GM18507 (cell line): Measurements from ENCODE around the gene MPZL1.

Experiments used
- DNase-seq: peaks from one replicate; pipeline ENCODE4 v3.0.0; 2011; ENCODE audit warnings: low read depth; ENCODE audit not compliant: insufficient read length; ENCODE audit errors: extremely low spot score
- FAIRE-seq: peaks from 2 replicates; lab custom pipeline; 2011; peaks lifted over from hg19 to GRCh38; lab: Jason Lieb, UNC

MPZL1 gene

DNA sequence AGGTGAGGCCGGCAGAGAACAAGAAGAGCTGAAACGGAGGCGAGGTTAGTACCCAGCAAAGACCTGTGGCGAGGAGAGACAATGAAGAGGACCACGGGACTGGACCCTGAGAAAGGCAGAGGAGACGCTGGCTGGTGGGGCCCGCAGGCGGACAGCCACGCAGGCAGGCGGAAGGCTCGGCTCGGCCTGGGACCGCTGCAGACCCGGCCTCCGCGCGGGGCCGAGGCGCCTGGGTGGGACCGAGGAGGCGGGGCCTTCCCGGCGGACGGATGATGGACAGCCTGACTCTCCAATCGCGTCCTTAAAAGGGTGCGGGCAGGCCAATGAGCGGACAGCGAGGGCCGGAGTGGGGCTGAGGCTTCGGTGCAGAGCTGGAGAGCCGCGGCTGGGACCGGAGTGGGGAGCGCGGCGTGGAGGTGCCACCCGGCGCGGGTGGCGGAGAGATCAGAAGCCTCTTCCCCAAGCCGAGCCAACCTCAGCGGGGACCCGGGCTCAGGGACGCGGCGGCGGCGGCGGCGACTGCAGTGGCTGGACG is at the start of gene MPZL1:
Gene MPZL1 (plus strand): TSS at position 366 of the 535 bp plus-strand sequence. CDS start 170 bp downstream, outside the sequence.
- DNase-seq (peak; percentile 93), FAIRE-seq (peak; percentile 90)

DNA sequence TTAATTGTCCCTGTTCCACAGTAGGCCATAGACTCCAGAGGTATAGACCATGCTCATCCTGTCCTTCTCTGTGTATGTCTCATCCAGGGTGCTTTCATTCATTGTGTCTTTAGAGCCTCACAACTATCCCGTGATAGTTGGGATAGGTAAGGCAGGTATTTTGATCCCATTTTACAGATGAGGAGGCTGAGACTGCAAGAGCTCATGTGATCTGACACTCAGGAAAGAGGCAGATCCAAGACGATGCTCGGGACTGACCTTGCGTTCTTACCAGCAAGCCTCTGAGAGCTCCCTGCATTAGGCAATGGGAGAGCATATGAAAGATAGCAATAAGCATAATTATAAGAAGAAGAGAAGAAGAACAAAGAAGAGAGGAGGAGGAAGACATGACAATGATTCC is 49.0 kb upstream of the MPZL1 start:
- FAIRE-seq: no peak
- no peak for DNase-seq

DNA sequence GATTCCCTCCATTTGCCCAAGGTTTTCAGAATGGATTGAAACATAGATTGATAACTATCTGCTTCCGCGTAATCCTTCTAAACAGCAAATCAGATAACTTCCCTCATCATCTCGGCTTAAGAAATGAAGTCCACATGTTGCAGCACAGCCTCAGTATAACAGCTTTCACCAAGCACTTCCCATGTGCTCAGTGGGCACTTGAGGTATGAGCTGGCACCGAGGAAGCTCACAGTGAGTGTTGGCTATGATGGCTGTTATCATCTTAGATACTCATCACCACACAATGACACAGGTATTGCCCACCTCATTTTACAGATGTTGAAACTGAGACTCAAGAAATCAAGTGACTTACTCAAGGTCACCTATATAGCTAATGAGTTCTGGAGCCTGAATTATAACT is 48.5 kb upstream of the MPZL1 start:
- DNase-seq: no peak
- no peak for FAIRE-seq

DNA sequence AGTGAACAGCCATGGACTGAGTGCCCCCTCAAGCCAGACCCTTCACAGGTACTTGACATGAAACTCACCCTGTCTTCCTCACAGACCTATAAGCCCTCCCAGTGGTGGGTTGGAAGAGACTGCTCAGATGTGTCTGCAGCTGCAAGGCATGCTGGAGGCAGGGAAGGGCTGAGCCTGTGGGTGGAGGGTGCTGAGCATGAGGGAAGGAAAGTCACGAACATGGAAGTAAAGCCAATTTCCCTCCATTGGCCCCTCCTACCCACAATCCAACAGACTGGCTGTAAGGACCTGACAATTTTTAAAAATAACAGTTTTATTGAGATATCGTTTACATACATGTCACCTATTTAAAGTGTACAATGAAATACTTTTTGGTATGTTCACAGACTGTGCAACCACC is 47.6 kb upstream of the MPZL1 start:
- no peak for DNase-seq
- no peak for FAIRE-seq

DNA sequence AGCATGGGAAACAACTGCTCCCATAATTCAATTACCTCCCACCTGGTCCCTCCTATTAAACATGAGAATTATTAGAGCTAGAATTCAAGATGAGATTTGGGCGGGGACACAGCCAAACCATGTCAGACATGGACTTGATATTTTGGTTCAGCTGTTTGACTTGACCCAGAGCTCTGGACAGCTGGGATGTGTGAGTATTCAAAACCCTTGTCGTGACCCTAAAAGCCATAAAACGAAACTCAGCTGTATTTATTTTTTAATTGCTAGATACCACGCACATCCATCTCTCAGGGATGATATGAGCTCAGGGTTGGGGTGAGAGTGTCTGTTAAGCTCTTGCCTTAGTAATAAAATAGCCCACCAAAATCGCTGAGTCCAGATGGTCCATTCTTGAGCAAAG is 46.3 kb upstream of the MPZL1 start:
- FAIRE-seq (no peak), DNase-seq (no peak)

DNA sequence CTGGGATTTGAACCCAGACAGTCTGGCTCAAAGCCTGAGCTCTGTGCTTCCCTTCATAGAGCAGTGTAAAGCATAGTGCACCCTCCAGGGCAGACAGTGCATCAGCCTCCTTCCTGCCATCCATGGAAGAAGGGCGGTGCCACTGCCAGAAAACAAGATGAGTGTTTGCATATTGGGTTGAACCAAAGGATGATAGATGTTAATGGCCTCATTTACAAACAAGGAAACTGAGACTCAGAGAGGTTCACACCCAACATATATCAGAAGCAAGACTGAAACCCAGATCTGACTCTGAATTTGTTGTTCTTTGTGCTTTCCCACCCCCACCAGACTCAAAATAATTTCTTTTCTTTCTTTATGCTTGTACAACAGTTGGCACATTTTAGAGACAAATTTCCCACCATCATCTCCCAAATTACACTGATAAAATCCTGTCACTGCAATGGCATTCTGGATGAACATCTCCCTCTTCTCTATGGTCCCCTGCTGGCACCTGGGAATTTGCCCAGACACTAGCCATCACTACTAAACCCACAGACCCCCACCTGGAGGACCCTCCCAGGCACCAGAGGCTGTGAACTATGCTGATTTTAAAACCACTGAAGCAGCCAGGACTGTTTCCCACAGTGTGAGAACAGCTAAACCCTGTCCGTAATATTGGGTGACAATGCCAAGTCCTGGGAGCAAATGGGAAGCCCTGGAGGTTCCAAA is 45.4 kb upstream of the MPZL1 start:
- no peak for DNase-seq
- peak; percentile 81 for FAIRE-seq

DNA sequence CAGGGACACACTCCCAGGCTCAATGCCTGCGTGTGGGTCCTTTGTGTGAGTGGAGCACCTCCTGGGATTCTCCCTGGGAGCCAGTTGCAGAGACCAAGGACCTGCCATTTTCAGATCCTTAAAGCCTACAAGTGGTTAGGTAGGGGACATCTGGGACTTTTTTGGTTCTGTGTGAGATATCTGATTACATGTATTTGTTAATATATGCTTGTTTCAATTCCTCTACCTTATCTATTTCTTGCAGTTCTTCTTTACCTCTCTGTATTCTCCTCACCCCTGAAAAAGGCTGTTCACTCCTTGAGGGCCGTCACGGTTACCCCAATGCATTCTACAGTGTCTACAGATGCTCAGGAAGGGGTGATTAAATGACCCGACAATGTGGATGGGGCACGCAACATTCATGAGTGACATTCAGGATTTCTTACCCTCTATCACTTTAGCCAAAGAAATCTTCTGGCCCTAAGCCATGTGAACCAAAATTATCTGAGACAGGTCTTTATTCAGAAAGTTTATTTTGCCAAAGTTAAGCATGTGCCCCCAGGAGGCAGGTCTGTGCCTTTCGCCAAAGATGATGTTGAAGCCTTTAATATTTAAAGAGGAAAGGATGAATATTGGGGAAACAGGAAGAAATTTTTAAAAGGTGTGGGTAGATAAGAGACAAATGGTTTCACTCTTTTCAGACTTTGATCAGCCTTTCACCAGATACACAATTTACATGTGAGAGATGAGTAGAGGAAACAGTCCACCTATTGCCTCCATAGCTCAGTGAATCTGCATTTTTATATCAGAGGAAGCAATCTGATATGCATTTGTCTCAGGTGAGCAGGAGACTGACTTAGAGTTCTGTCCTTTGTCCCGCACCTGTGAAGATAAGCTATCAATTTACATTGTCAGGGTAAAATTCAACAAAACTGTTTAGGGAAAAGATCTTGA is 44.6 kb upstream of the MPZL1 start:
- FAIRE-seq: peak; percentile 51
- DNase-seq: no peak

DNA sequence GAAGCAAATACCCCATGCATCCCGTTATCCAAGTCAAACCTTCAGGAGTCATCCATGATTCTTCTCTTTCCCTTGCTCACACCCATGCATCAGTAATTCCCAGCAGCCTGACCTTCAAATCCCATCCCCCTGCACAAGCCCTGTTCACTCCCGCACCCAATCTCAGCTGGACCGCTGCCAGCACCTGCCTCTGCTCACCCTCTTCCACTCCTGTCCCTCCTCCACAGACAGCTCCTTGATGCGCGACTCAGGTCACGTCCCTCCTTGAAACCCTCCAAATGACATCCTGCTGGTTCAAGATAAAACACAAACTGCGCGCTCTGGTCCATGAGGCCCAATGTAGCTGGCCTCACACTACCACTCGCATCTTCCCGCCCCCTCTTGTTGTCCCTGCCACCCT is 43.4 kb upstream of the MPZL1 start:
- FAIRE-seq (no peak), DNase-seq (no peak)

DNA sequence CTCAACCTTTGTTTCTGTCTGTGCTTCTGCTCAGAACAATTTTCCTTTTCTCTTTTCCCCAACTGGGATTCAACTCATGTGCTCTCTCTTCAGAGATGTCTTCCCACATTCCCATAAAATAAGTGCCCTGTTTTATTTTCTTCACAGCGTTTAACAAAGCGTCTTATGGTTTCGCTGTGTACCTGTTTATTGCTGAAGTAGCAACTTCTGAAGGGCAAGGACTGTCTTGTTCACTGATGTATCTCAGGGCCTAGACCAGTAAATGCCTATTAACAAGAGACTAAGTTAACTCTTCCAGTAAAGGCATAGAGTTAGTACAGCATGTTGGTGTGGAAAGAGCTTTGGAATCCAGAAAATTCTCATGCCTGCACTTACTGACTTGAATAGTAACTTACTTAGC is 42.9 kb upstream of the MPZL1 start:
- no peak for FAIRE-seq
- DNase-seq: no peak

DNA sequence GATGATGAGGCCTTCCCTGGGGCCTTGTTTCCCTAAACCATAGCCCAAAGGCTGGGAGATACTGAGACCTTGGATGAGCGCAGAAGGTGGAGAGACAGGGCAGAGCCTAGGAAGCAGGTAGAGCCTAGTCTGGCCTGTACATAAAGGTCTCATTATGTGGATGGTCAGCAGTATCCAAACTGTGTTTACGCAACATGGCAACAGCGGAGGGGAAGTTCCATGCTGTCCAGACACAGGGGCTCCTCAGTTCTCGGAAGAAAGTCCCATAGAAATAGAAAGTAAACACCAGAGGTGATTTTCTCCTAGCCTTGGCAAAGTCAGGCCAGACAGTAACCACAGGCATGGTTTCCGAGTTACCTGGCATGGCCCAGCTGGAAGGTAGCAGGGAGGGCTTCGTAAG is 42.1 kb upstream of the MPZL1 start:
- DNase-seq: no peak
- no peak for FAIRE-seq

DNA sequence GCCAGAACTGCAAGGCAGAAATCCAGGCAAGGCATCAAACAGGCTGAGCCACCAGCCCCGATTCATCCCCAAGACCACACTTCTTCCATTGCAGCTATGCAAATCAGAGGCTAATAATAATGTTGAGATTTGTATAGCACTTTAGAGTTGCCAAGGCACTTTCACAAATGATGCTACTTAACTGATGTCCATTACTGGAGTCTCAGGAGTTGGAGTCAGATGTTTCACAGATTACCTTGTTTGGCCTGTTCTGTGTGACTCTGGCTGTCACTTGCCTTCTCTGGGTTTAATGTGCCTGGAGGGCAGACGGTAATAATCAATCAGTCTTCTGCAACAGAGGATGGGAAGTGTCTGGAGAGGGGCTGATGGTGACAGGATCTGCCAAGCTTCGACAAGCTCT is 40.8 kb upstream of the MPZL1 start:
- no peak for DNase-seq
- FAIRE-seq: no peak

DNA sequence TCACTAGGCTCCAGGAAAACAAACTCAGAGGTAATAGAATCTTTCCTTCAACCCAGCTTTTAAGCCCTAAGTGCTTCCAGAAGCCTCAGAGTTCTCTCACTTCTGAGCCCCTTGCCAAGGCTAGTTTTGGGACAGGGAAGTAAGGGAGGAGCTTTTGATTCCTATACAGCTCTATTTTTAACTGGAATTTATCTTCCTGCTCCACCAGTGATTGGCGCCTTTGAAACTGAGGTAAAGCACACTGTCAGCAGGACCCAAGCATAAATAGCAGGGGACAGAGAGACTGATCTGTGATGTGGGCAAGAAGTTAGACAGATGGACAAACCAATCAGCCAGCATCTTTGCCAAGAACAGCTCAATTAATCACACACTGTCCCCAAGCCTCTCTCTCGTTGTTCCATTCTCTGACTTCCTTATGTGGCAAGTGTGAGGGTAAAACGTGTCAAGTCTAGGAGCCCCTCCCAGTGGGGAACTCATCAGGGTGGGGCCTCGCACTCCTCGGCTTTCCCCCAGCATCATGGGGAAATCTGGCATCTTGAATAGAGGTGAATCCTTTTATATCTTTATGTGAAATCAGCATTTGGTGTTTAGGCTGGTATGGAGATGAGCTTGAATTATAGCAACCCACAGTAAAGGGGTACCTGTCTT is 40.2 kb upstream of the MPZL1 start:
- no peak for FAIRE-seq
- no peak for DNase-seq

DNA sequence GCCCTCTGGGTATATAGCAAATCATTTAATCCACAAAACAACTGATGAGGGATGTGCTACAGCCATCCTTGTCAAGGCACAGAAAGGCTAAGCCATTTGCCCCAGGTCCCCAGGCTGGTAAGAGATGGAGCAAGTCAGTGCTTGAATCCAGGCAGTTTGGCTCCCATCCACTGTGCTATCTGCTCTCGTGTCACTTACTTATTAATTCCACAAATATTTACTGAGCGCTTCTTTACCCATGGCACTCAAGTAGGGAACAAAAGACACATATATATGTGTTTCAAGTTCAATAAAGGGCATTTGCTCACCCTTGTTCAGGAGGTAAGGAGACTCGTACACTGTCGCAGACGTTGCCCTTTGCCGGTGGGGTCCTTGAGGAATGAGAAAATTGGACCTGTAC is 38.6 kb upstream of the MPZL1 start:
- DNase-seq: no peak
- no peak for FAIRE-seq

DNA sequence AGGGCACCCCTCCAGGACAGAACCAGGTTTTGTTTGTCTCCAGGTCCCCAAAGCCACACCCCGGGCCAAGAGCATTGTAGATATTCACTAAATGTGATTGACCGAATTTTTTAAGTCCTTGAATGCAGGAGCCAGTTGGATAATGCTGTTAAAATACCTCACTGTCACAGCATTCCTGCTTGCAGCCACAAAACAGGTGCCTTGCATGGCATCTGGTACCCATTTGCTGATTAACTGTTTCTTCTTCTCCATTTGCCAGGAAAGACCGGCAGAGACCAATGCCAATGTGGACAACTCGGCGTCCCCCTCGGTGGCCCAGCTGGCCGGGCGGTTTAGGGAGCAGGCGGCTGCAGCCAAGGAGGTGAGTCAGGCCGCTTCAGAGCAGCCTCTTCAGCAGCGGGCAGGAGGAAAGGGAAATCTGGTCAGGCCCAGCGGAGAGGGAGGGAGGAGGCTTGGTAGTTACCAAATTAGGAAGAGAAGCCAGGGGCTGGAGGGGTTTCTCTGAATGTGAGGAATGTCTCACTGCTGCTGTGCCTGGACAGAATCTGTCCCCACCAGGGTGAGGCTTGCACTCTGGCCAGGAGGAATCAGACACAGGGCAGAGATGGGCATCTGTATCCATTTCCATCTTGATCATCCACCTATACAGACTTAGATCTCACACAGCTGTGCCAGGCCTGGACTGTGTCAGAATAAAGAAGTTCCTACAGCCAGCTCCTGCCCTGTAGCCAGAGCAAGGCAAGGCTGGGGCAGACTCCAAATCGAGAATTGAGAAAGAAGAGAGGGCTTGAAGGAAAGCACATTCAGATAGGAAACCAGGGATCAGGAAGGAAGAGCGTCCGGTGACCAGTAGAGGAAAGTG is 37.9 kb upstream of the MPZL1 start:
- FAIRE-seq: no peak
- no peak for DNase-seq

DNA sequence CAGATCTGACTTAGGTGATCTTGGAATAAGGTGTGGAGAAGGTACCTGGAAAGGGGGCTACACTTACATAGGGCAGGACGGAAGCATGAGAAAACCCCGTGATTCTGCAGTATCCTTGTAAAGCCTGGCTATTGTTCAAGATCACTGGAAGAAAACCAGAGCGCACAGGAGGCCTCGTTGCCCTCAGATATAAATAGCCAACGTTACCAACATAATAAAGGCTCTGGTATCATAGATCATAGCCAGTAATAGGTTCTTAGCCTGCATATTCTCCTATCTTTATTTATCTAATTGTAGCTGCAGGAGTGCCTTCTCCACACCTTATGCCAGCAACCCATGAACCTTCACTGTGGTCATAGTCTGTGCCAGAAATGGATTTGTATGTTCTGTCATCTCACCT is 35.9 kb upstream of the MPZL1 start:
- DNase-seq: no peak
- FAIRE-seq: no peak

DNA sequence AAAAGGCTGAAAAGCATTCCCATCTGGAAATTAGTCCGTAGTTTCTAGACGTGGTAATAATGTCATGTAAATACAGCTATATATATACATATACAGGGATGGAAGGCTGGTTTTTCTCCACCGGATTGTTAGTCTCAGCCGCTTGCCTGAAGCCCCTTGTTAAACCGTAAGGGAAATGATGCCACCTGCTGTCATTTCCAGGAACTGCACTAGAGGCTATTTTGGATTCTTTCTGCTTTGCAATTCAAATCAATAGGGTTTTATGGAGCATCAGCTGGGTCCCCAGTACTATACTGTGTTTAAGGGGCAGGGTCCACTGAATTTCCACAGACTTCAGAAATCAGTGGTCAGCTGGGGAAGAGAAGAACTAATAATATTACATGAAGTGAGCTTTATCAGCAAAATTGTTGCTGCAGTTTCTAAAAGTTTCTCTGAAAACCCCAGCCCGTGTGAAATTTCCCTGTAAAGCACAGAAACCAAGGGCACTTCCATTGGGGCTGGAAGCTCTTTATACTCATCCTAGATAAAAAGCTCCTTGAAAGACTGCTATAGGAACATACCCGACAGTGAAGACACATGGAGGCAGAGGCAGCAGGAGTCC is 33.8 kb upstream of the MPZL1 start:
- DNase-seq (peak; percentile 62), FAIRE-seq (peak; percentile 90)

DNA sequence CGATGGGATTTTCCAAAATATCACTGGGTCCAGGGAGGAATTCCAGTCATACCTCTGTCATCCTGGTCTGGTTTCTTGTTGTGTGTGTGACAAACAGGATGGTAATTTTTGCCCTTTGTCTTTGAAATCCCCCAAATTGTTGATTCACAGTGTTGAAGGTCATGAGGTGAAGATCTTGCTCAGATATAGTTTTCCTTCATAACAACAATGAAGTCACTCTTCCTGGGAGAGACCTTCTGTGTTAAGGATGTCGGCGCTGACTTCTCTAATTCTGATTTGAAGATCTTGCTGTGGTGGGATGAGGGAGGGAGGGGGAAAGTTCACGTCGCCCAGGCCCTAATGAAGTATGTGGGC is 32.2 kb upstream of the MPZL1 start:
- no peak for FAIRE-seq
- no peak for DNase-seq

DNA sequence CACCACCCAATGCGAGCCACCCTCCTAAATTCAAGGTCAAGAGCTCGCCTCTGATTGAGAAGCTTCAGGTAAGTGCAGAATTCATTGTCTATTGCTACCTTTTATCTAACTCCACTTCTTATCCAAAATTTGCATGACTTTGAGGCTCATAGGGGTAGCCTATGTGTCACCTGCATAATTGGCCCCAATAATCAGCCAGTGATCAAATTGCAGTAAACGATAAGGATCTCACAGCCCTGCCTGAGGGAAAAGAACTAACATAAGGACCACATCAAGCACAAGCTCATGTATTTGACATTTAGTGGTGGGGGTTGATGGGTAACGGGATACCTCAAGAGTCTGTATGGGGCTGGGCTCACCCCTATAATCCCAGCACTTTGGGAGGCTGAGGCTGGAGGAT is 31.7 kb upstream of the MPZL1 start:
- FAIRE-seq: no peak

DNA sequence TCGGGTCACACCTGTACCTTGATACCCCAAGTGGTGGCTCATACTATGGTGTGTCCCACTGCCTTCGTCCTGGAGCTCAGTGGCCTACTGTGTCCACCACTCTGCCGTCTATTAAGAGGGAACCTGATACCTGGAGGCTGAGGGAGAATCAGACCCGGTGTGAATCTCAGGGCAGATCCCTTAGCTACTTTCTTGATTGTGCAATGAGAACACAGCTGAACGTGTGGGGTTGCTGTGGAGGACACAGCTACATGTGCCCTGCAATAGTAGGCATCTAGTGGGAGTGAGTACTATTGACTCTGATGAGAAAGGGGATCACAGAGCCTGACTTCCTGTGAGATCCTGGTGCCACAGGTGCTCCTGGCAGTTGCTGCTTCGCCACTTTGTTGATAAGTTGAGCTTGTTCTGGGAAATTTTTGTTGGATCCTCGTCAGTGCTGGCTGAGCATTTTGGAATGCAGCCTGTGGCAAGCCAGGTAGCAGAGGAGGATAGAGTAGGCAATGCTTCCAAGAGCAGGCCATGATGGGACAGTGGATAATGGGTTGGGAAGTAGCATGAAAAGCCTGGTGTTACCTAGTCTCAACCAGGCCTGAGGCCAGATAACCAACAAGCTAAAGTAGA is 28.2 kb upstream of the MPZL1 start:
- DNase-seq (no peak), FAIRE-seq (no peak)

More for the DNA sequence above, 31.7 kb upstream of the MPZL1 start:
- DNase-seq: no peak
